ENCODE results near the gene ARHGDIG.

DNA sequence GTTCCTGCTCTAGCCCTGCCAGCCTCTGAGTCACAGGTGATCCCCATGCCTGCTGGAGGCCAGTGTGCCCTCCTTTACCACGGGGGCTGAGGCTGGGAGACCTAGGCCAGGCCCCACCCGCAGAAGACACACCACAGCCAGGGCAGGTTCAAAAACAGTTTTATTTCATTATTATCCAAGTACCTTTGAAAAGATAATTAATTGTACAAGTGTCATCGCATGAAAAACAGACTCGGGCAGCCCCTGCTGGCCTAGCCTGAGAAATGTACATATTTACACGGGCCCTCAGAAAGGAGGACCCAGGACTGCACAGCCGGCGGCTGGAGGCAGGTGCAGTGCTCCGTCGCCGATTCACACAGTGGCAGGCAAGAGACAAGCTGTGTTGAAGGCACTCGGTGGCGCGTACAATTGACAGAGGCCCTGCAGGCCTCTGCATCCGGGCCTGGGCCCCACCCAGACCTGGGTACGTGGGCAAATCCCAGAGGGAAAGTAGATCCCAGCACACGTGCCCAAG, 7.0 kb downstream of the ARHGDIG start:
- no peak for TF ChIP-seq EZH2 (IDR thresholded peaks at IDR 0.05; ENCODE audit: insufficient read depth, low read length)
- TF ChIP-seq, protein P1, sequence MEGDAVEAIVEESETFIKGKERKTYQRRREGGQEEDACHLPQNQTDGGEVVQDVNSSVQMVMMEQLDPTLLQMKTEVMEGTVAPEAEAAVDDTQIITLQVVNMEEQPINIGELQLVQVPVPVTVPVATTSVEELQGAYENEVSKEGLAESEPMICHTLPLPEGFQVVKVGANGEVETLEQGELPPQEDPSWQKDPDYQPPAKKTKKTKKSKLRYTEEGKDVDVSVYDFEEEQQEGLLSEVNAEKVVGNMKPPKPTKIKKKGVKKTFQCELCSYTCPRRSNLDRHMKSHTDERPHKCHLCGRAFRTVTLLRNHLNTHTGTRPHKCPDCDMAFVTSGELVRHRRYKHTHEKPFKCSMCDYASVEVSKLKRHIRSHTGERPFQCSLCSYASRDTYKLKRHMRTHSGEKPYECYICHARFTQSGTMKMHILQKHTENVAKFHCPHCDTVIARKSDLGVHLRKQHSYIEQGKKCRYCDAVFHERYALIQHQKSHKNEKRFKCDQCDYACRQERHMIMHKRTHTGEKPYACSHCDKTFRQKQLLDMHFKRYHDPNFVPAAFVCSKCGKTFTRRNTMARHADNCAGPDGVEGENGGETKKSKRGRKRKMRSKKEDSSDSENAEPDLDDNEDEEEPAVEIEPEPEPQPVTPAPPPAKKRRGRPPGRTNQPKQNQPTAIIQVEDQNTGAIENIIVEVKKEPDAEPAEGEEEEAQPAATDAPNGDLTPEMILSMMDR (IDR thresholded peaks at IDR 0.05; ENCODE audit: insufficient read depth, low read depth, low read length) = no peak
